Hematopoietic multipotent progenitor cell treated with erythropoietin and hydrocortisone succinate and interleukin-3 and kit ligand, for 4 days (in vitro differentiated cells): ENCODE data around the gene TBPL2.
"Not testable (repeated sequence)": the region's sequence is repeated elsewhere in the genome, so short reads cannot be mapped to it uniquely, and the experiment has no call there.

ENCODE experiments used
- DNase-seq: peaks from one replicate; pipeline ENCODE4 v3.0.0-alpha.2; 2015

TBPL2 gene

DNA sequence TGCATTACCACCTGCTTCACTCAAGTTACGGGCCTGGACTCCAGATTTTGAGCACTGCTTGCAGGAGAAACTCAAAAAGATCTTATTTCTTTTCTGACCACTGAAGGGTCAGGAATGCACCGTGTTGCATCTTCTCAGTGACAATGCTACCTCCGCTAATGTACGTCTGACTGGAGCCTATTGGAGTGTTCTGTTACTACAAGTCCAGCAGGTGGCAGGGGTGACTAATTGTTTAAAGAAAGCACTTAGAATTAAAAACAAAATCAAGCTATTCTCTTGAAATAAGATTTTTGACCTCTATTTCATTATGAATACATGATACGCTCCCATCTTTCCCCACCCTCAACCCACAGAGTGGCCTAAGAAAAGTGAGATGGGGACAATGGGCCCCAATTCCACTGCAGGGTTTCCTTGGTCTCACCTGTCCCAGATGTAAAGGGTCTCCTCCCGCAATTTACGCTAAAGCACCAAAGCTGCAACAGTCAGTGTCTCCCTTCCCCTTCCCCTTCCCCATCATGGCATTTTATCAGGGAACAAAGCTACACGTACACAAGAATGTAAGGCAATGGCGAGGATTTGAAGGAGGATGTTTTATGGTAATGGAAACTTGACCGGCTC lies 2.2 kb downstream of the TBPL2 start:
- DNase-seq: peak; percentile 87

DNA sequence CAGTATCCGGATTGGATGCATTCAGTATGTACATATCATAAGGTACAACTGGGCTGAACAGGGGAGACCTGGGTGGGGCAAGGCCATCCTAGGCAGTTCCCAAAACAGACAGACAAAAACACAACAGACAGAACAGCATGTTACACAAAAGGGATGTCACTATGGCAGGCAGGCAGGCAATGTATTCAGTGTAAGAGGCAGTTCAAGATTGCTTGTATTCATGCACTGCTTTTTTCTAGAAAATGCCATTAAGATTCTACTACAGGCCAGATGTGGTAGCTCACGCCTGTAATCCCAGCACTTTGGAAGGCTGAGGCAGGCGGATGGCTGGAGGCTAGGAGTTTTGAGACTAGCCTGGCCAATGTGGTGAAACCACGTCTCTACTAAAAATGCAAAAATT lies 3.5 kb downstream of the TBPL2 start:
- DNase-seq: no peak

DNA sequence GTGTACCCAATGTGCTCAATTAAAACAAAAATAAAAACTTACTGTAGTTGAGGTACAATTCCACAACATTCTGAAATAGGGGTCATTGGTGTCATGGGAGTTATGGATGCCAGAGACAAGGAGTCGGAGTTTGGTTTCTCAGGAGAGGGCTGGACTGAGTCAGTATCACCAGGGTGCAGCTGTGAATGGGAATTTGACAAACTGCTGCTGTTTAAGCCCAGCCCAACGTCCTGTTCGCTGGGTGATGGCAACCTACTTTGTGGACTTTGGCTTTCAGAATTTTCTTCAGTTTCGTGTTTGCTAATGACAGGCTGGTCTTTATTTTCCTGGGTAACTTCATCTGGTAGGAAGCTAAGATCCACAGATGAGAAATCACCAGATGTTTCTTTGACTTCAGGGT lies 3.9 kb downstream of the TBPL2 start:
- DNase-seq: no peak

DNA sequence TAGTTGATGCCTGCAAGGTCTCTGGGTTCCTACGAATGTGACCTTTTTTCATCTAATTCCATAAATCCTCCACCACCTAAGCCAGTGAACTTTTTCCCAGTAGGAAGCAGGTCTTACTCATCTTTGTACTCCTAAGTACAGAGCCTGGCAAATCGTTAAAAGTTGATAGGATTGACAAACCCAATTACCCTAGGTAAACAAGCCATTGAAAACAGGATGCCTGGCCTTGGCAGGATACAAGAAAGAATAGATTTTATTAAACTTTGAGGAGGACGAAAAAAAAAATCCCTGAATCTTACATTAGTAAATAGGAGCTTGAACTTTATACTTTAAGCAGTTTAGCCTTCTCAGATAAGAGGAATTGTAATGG lies 5.6 kb downstream of the TBPL2 start:
- no peak for DNase-seq

DNA sequence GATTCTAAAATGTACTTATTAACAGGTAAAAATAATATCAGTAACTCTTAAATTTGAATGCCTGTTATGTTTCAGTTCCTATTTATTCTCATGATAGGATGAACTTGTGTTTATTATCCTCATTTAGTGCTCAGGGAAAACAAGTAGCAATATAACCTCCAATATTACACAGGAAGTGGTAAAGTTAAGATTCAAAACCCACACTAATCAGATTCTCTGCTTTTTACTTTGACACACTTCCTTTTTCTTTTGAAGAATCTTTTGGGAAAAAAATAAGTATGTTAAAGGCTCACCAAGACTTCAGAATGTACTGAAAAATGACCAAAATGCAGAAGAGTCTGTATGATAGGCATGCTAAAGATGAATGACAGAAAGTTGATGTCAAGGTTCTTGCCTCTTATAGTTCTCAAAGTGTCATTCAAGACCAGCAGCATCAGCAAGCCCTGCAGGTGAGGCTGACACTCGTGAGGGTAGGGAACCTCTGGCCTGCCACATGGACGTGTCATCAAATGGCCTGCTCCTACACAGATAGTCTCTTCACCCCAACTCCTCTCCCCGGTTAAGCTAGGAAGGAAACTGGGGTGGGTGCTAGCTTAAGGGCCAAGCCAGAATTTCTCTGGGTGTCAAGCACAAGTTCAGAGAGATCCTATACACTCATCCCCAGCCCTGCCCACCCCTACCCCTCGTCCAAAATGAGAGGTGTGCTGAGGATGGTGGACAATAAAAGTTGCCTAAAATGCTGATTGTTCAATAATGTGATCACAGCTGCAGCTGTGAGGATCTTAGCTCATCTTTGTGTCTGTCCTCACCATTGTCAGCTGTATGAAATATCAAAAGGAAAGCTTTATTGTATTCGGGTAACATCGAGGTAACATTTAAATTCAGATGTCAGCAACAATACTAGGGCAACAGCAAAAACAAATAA lies 6.3 kb downstream of the TBPL2 start:
- peak; percentile 33 for DNase-seq

DNA sequence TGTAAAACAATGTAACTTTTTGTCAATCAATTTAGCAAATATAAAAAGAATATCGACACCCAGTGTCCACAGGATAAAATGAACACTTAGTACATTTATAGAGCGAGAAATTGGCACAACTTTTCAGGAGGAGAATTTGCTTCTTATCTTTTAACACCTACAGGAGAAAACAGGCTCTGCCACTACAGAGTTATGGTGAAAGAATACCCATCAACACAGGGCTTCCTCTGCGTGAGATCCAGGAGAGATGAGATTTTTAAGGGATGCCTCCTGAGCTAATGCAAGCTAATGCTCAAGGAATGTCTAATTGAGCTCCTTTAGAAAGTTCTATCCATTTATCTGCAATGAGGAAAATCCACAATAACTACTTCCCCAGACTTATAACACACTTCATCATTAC lies 7.8 kb downstream of the TBPL2 start:
- no peak for DNase-seq

- DNase-seq: peak; percentile 92
Measured at GRCh38 chr14:55430024-55430690, 10.3 kb downstream of the TBPL2 start.

GRCh38 chr14:55427439-55427838 lies 13.0 kb downstream of the TBPL2 start:
- DNase-seq: no peak

GRCh38 chr14:55426891-55427290 lies 13.5 kb downstream of the TBPL2 start:
- DNase-seq: no peak

DNA sequence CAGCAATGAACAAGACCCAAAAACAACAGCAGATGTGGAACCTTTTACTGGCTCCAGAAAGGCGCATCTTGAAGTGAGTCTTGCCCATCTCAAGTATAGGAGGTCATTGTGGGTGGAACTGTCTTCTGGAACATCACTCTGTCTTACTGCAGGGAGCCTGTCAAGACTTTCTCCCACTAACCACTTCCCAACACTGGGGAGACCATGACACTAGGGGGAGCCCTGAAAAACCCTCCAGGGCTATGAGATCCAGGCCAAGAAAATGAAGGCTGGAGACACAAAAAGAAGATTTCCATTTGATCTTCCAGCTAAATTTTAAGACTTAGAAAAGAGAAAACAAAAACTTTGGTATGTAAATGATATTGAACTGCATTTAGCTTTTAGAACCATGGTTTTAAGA lies 15.3 kb downstream of the TBPL2 start:
- DNase-seq: no peak

DNA sequence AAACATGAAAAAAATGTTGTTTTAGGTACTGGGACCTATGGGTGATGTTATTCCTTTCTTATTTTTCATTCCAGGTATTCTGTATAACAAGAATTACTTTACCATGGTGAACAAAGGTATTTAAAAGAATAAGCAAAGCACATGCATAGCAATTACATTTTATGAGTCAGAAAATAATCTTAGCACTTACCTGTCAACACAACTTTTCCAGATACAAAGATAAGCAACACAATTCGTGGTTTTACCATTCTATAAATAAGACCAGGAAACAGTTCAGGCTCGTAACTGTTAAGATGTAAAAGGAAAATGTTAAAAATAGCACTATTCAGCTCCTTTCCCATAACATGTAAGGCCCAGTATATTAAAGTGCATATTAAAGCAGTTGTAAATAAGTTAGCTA lies 16.4 kb downstream of the TBPL2 start:
- no peak for DNase-seq

DNA sequence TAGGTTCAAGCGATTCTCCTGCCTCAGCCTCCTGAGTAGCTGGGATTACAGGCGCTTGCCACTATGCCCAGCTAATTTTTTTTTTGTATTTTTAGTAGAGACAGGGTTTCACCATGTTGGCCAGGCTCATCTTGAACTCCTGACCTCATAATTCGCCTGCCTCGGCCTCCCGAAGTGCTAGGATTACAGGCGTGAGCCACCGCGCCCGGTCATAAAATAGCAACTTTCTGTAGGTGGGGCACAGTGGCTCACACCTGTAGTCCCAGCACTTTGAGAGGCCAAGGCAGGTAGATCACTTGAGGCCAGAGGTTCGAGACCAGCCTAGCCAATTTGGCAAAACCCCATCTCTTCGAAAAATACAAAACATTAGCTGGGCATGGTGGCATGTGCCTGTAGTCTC lies 18.1 kb downstream of the TBPL2 start:
- DNase-seq: not testable (repeated sequence)

- no peak for DNase-seq
Measured at GRCh38 chr14:55419663-55420062, 20.8 kb downstream of the TBPL2 start.

GRCh38 chr14:55418411-55418810 lies 22.0 kb downstream of the TBPL2 start:
- DNase-seq: no peak

DNA sequence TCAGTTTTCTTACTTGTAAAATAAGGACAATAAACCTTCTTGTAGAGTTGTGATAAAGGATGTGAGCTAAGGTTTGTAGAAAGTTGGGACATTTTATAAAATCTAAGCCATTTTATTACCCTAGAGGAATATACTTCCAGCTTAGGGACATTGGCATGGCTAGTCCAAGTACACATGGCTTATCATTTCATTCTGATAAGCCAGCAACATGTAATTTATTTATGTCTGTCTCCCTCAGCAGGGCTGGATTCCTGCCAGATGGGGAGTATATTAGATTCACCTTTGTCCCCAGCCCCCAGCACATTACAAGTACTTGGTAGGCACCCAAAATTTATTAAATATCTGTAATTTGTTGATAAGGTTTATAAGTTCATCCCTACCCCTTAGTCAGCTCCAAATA lies 22.5 kb downstream of the TBPL2 start:
- DNase-seq: peak; percentile 27

- DNase-seq: peak; percentile 65
Measured at GRCh38 chr14:55416866-55417265, 23.6 kb downstream of the TBPL2 start.

- no peak for DNase-seq
Measured at GRCh38 chr14:55414551-55414950, 25.9 kb downstream of the TBPL2 start.

DNA sequence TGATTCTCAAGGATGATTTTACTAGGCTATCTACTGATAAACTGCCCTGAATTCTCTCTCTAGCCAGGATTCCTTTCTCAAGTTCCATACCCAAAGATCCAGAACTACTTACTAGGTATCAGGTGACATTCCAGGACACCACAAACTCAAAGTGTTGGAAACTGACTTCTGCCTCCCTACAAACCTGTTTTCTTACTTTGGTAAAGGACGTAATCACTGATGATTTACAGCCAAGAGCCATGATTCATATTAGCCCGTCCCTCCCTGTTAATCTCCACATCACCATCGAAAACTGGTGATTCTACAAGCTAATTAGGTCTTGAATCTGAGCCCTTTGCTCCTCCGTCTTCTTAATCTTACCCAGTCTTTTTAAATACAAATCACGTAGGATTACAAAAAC lies 27.7 kb downstream of the TBPL2 start:
- no peak for DNase-seq

GRCh38 chr14:55411426-55412389 lies 28.7 kb downstream of the TBPL2 start, which contains the start of gene ATG14:
ATG14 (minus strand) TSS chr14:55411830; CDS start chr14:55411822, 8 bp downstream.
- DNase-seq: peak; percentile 94

GRCh38 chr14:55410876-55411275 lies 29.5 kb downstream of the TBPL2 start:
- DNase-seq: no peak

GRCh38 chr14:55404173-55404854 lies 36.1 kb downstream of the TBPL2 start:
- no peak for DNase-seq

DNA sequence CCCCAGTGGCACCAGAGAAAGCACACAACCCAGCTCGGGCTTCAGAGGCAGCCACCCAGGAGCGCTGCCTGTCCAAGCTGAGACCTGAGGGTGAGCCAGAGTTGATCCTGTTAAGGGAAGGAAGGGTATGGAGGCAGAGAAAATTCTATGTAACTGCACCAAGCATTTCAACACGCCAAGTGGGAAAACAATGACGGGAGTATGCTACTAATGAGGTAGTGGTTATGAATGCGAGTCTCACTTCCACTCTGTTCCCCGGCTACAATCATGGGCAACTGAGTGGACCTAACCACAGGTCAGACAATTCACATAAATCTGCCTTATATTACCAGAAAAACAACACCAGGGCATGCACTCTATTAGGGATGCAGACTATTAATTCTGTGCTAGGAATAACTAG lies 38.7 kb downstream of the TBPL2 start:
- no peak for DNase-seq
